Measurements from ENCODE around the gene NDUFS2.

The NDUFS2 gene

DNA sequence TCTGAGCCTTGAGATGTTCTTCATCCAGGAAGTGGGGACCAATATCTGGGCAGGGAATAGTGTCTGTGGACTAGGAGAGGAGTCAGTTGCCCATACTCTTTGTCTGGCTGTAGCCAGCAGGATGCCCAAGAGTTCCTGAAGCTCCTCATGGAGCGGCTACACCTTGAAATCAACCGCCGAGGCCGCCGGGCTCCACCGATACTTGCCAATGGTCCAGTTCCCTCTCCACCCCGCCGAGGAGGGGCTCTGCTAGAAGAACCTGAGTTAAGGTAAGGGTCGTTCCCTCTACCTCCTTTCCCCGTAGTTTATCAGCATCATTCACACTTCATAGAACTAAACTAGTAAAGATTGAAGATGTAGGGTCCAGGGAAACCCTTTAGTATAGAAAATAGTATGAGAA is 39.4 kb upstream of the NDUFS2 start:
- H3K9ac ChIP-seq (ENCODE audit: low read depth, low read length) = no peak overlapping the region
- no peaks in the 10 kb centered on the region for H3K9me3 ChIP-seq (ENCODE audit: insufficient read depth, low read depth, low read length)
- 97% methylated on average over 8 of the region's 10 CpGs for WGBS
- H3K36me3 ChIP-seq (ENCODE audit: insufficient read depth, low read length) = peaks cover 41% of the 10 kb centered on the region
- H3K27ac ChIP-seq (ENCODE audit: low read depth, low read length) = no peak overlapping the region
- H3K27me3 ChIP-seq (ENCODE audit: insufficient read depth, low read length) = no peaks in the 10 kb centered on the region
- peaks cover 14% of the 10 kb centered on the region for H3K4me1 ChIP-seq (ENCODE audit: insufficient read depth, low read length)
- H3K4me3 ChIP-seq (ENCODE audit: low read length) = no peak overlapping the region

- Histone ChIP-seq H3K4me1 (ENCODE audit: insufficient read depth, low read length) (peaks cover 11% of the 10 kb centered on the region), H3K27ac (ENCODE audit: low read depth, low read length) (no peak overlapping the region), H3K27me3 (ENCODE audit: insufficient read depth, low read length) (no peaks in the 10 kb centered on the region), H3K36me3 (ENCODE audit: insufficient read depth, low read length) (peaks cover 36% of the 10 kb centered on the region), H3K9ac (ENCODE audit: low read depth, low read length) (no peak overlapping the region), H3K9me3 (ENCODE audit: insufficient read depth, low read depth, low read length) (no peaks in the 10 kb centered on the region), H3K4me3 (ENCODE audit: low read length) (no peak overlapping the region)
- WGBS = 98% methylated on average over 4 of the region's 5 CpGs
Observed at GRCh38 chr1:161163793-161164192, 38.4 kb upstream of the NDUFS2 start.

GRCh38 chr1:161164901-161165610 is 37.1 kb upstream of the NDUFS2 start:
- Histone ChIP-seq H3K27ac (ENCODE audit: low read depth, low read length) (no peak overlapping the region; the same call in 1 of the 2 replicates), H3K9me3 (ENCODE audit: insufficient read depth, low read depth, low read length) (no peaks in the 10 kb centered on the region)
- WGBS = 90% methylated on average over 10 of the region's 14 CpGs

GRCh38 chr1:161165742-161166668 is 36.2 kb upstream of the NDUFS2 start, which contains the start of gene PPOX:
Gene PPOX, plus strand, starts transcription at chr1:161166426. Its CDS starts 422 bp downstream, at chr1:161166848.
- Histone ChIP-seq H3K4me1 (ENCODE audit: insufficient read depth, low read length) (peaks cover 5% of the 10 kb centered on the region; the same call in 1 of the 2 replicates), H3K36me3 (ENCODE audit: insufficient read depth, low read length) (peaks cover 50% of the 10 kb centered on the region), H3K9ac (ENCODE audit: low read depth, low read length) (peak within 1 kb of the TSS; percentile 78), H3K4me3 (ENCODE audit: low read length) (peak within 1 kb of the TSS; percentile 87), H3K27ac (ENCODE audit: low read depth, low read length) (peak within 1 kb of the TSS; percentile 51), H3K27me3 (ENCODE audit: insufficient read depth, low read length) (no peaks in the 10 kb centered on the region), H3K9me3 (ENCODE audit: insufficient read depth, low read depth, low read length) (no peaks in the 10 kb centered on the region)
- under 1% methylated on average over 54 of the region's 54 CpGs for WGBS

More at GRCh38 chr1:161164901-161165610, 37.1 kb upstream of the NDUFS2 start:
- peaks cover 9% of the 10 kb centered on the region; the same call in 1 of the 2 replicates for H3K4me1 ChIP-seq (ENCODE audit: insufficient read depth, low read length)
- H3K27me3 ChIP-seq (ENCODE audit: insufficient read depth, low read length) = no peaks in the 10 kb centered on the region
- H3K36me3 ChIP-seq (ENCODE audit: insufficient read depth, low read length) = peaks cover 46% of the 10 kb centered on the region
- peak overlapping the region; percentile 87 for H3K4me3 ChIP-seq (ENCODE audit: low read length)
- H3K9ac ChIP-seq (ENCODE audit: low read depth, low read length) = peak overlapping the region; percentile 62

GRCh38 chr1:161166669-161167548 is 35.3 kb upstream of the NDUFS2 start:
- Histone ChIP-seq H3K27me3 (ENCODE audit: insufficient read depth, low read length) (no peaks in the 10 kb centered on the region), H3K9me3 (ENCODE audit: insufficient read depth, low read depth, low read length) (no peaks in the 10 kb centered on the region), H3K27ac (ENCODE audit: low read depth, low read length) (peak overlapping the region; percentile 50), H3K4me1 (ENCODE audit: insufficient read depth, low read length) (peaks cover 5% of the 10 kb centered on the region; the same call in 1 of the 2 replicates), H3K36me3 (ENCODE audit: insufficient read depth, low read length) (peaks cover 53% of the 10 kb centered on the region), H3K9ac (ENCODE audit: low read depth, low read length) (peak overlapping the region; percentile 78), H3K4me3 (ENCODE audit: low read length) (peak overlapping the region; percentile 87)
- WGBS = 10% methylated on average over 33 of the region's 33 CpGs

DNA sequence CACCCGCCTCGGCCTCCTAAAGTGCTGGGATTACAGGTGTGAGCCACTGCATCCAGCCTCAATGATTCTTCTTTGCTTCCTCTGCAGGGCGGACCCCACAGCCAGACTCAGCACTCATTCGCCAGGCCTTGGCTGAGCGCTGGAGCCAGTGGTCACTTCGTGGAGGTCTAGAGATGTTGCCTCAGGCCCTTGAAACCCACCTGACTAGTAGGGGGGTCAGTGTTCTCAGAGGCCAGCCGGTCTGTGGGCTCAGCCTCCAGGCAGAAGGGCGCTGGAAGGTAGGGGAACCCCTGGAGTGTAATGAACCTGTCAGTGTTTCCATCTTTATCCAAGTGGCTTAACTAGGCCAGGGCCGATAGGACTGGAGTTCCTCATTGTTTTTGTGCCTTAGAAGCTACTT is 33.3 kb upstream of the NDUFS2 start:
- no peak overlapping the region for H3K4me3 ChIP-seq (ENCODE audit: low read length)
- no peak overlapping the region for H3K27ac ChIP-seq (ENCODE audit: low read depth, low read length)
- H3K9me3 ChIP-seq (ENCODE audit: insufficient read depth, low read depth, low read length) = no peaks in the 10 kb centered on the region
- no peak overlapping the region for H3K9ac ChIP-seq (ENCODE audit: low read depth, low read length)
- no peaks in the 10 kb centered on the region for H3K27me3 ChIP-seq (ENCODE audit: insufficient read depth, low read length)
- H3K4me1 ChIP-seq (ENCODE audit: insufficient read depth, low read length) = peaks cover 5% of the 10 kb centered on the region; the same call in 1 of the 2 replicates
- 95% methylated on average over 9 of the region's 9 CpGs for WGBS
- H3K36me3 ChIP-seq (ENCODE audit: insufficient read depth, low read length) = peaks cover 61% of the 10 kb centered on the region

DNA sequence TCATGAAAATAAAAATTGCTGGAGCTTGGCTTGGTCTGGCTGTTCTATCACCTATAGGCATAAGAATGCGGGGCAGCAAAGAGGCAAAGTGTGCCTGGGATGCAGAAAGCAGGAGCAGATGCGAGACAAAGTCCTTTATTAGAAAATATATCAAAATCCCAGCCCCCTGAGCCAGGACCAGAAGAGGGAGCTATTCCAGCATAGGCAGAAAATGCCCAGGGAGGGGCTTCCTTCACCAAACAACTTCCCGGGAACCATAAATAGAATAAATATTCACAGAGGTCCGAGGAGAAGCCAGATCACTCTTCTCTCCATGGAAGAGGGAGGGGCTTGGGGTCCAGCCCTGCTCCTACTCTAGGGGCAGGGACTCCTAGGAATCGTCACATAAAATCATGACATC is 31.0 kb upstream of the NDUFS2 start:
- Histone ChIP-seq H3K27me3 (ENCODE audit: insufficient read depth, low read length) (no peaks in the 10 kb centered on the region), H3K9ac (ENCODE audit: low read depth, low read length) (no peak overlapping the region), H3K4me3 (ENCODE audit: low read length) (no peak overlapping the region), H3K27ac (ENCODE audit: low read depth, low read length) (no peak overlapping the region), H3K36me3 (ENCODE audit: insufficient read depth, low read length) (peaks cover 64% of the 10 kb centered on the region), H3K4me1 (ENCODE audit: insufficient read depth, low read length) (no peaks in the 10 kb centered on the region), H3K9me3 (ENCODE audit: insufficient read depth, low read depth, low read length) (no peaks in the 10 kb centered on the region)
- WGBS = 90% methylated on average over 5 of the region's 5 CpGs

- Histone ChIP-seq H3K4me1 (ENCODE audit: insufficient read depth, low read length) (no peaks in the 10 kb centered on the region), H3K27me3 (ENCODE audit: insufficient read depth, low read length) (no peaks in the 10 kb centered on the region), H3K9me3 (ENCODE audit: insufficient read depth, low read depth, low read length) (no peaks in the 10 kb centered on the region), H3K27ac (ENCODE audit: low read depth, low read length) (no peak overlapping the region), H3K9ac (ENCODE audit: low read depth, low read length) (no peak overlapping the region), H3K4me3 (ENCODE audit: low read length) (no peak overlapping the region), H3K36me3 (ENCODE audit: insufficient read depth, low read length) (peaks cover 64% of the 10 kb centered on the region)
- 93% methylated on average over 12 of the region's 12 CpGs for WGBS
Observed at GRCh38 chr1:161171696-161172095, 30.5 kb upstream of the NDUFS2 start.

GRCh38 chr1:161172349-161172748 is 29.8 kb upstream of the NDUFS2 start:
- no peak overlapping the region for H3K4me3 ChIP-seq (ENCODE audit: low read length)
- WGBS = 100% methylated on average over 1 of the region's 1 CpG
- H3K36me3 ChIP-seq (ENCODE audit: insufficient read depth, low read length) = peaks cover 64% of the 10 kb centered on the region
- no peaks in the 10 kb centered on the region for H3K9me3 ChIP-seq (ENCODE audit: insufficient read depth, low read depth, low read length)
- no peaks in the 10 kb centered on the region for H3K4me1 ChIP-seq (ENCODE audit: insufficient read depth, low read length)
- H3K9ac ChIP-seq (ENCODE audit: low read depth, low read length) = no peak overlapping the region
- no peaks in the 10 kb centered on the region for H3K27me3 ChIP-seq (ENCODE audit: insufficient read depth, low read length)
- H3K27ac ChIP-seq (ENCODE audit: low read depth, low read length) = no peak overlapping the region

DNA sequence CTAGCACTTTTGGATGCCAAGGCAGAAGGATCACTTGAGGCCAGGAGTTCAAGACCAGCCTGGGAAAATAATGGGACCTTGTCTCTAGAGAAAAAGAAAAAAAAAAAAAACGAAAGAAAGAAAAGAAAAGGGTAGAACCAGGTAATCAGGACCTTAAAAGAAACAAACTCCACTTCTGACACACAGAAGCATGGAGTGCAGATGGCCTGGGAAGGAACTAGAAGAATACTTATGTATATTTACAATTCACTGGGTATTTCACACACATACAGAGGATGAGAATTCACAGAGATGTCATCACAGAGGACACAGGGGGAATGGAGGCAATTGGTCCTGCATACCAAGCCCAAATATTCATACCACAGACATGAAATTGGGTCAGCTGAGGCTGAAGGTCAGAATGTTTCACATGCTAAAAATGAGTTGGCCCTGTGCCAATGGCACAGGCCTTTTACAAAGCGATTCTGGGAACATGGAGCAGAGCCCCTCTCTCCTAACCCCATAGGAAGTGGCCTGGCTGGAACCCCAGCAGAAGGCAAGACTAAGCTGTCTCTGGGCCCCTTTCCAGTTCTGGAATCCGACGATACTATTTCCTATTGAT is 29.3 kb upstream of the NDUFS2 start:
- Histone ChIP-seq H3K27ac (ENCODE audit: low read depth, low read length) (no peak overlapping the region), H3K36me3 (ENCODE audit: insufficient read depth, low read length) (peaks cover 64% of the 10 kb centered on the region), H3K4me3 (ENCODE audit: low read length) (no peak overlapping the region)

More for the DNA sequence above, 29.3 kb upstream of the NDUFS2 start:
- no peaks in the 10 kb centered on the region for H3K9me3 ChIP-seq (ENCODE audit: insufficient read depth, low read depth, low read length)
- H3K4me1 ChIP-seq (ENCODE audit: insufficient read depth, low read length) = peaks cover 2% of the 10 kb centered on the region; the same call in 1 of the 2 replicates
- no peak overlapping the region for H3K9ac ChIP-seq (ENCODE audit: low read depth, low read length)
- no peaks in the 10 kb centered on the region for H3K27me3 ChIP-seq (ENCODE audit: insufficient read depth, low read length)
- WGBS = 96% methylated on average over 4 of the region's 4 CpGs

Data from HUES64 (cell line).